Breast epithelium (tissue), 3 donors: ENCODE data around the gene KLHDC7B.

ENCODE experiments used
- CTCF ChIP-seq, 3 donors: fragments of 450-650 bp; IDR thresholded peaks; one replicate each; pipeline ENCODE4 v1.5.1; 2016 to 2017; ENCODE audit warnings: antibody characterized with exemption in 3 of 3, mild to moderate bottlenecking in 3 of 3, moderate library complexity in 3 of 3
- POLR2A ChIP-seq: fragments of 450-650 bp; IDR thresholded peaks from one replicate; pipeline ENCODE4 v1.6.1; 2016; ENCODE audit warnings: antibody characterized with exemption, mild to moderate bottlenecking, moderate library complexity
- POLR2AphosphoS5 ChIP-seq, 3 donors: sonication (generic); formaldehyde crosslinking; IDR thresholded peaks; one replicate each; pipeline ENCODE4 v1.6.1; 2017; ENCODE audit warnings: antibody characterized with exemption in 3 of 3

GRCh38 chr22:50502096-50502495 is 43.6 kb upstream of the KLHDC7B start:
- no peak for TF ChIP-seq POLR2AphosphoS5 (IDR thresholded peaks at IDR 0.05)
- no peak for TF ChIP-seq CTCF (IDR thresholded peaks at IDR 0.05)
- TF ChIP-seq POLR2A, result no peak
